Nephron (organoid): ENCODE measurements around the gene PROKR2.

Experiments used
- H3K27ac Mint-ChIP-seq, 3 experiments: 2 replicates each; pipeline ENCODE4 v1.8.0; 2020; ENCODE audit warnings: mixed read lengths in 3 of 3, mild to moderate bottlenecking in 2 of 3, moderate library complexity in 1 of 3
- H3K27me3 Mint-ChIP-seq: 2 replicates; pipeline ENCODE4 v1.8.0; 2021; ENCODE audit warnings: low read depth, mild to moderate bottlenecking, moderate library complexity, mixed read lengths
- H3K36me3 Mint-ChIP-seq: 2 replicates; pipeline ENCODE4 v1.8.0; 2020; ENCODE audit warnings: low read depth, mixed read lengths
- H3K4me1 Mint-ChIP-seq: 2 replicates; pipeline ENCODE4 v1.8.0; 2020; ENCODE audit warnings: mixed read lengths
- H3K4me3 Mint-ChIP-seq, 3 experiments: 2 replicates each; pipeline ENCODE4 v1.8.0; 2020; ENCODE audit warnings: mild to moderate bottlenecking in 3 of 3, mixed read lengths in 3 of 3, moderate library complexity in 2 of 3
- H3K9me3 Mint-ChIP-seq: 2 replicates; pipeline ENCODE4 v1.8.0; 2020; ENCODE audit warnings: mixed read lengths
- CTCF ChIP-seq, 3 experiments: fragments of 200-600 bp; sonication (generic); IDR thresholded peaks; one replicate each; pipeline ENCODE4 v1.5.0; 2021; ENCODE audit warnings: antibody characterized with exemption in 3 of 3; ENCODE audit not compliant: unreplicated experiment in 3 of 3

The PROKR2 gene

GRCh38 chr20:5272268-5272667, 44.5 kb downstream of the PROKR2 start:
- Mint-ChIP-seq H3K27me3 (peaks cover 24% of the 10 kb centered on the region), H3K36me3 (no peaks in the 10 kb centered on the region), H3K27ac (no peak overlapping the region), H3K4me1 (no peaks in the 10 kb centered on the region), H3K9me3 (peaks cover 2% of the 10 kb centered on the region), H3K4me3 (no peak overlapping the region)
- no peak for TF ChIP-seq CTCF (IDR thresholded peaks at IDR 0.05; ENCODE audit: unreplicated experiment in 3 of 3)

- H3K36me3 Mint-ChIP-seq: no peaks in the 10 kb centered on the region
- peaks cover 2% of the 10 kb centered on the region for H3K9me3 Mint-ChIP-seq
- no peak overlapping the region for H3K27ac Mint-ChIP-seq
- no peaks in the 10 kb centered on the region for H3K4me1 Mint-ChIP-seq
- H3K27me3 Mint-ChIP-seq: peaks cover 30% of the 10 kb centered on the region
- H3K4me3 Mint-ChIP-seq: no peak overlapping the region
- TF ChIP-seq CTCF (IDR thresholded peaks at IDR 0.05; ENCODE audit: unreplicated experiment in 3 of 3): no peak
Measured at GRCh38 chr20:5270603-5271002, 46.2 kb downstream of the PROKR2 start.

- Mint-ChIP-seq H3K9me3 (peaks cover 2% of the 10 kb centered on the region), H3K27me3 (peaks cover 33% of the 10 kb centered on the region), H3K4me3 (no peak overlapping the region), H3K27ac (no peak overlapping the region), H3K36me3 (no peaks in the 10 kb centered on the region), H3K4me1 (no peaks in the 10 kb centered on the region)
- no peak for TF ChIP-seq CTCF (IDR thresholded peaks at IDR 0.05; ENCODE audit: unreplicated experiment in 3 of 3)
Measured at GRCh38 chr20:5268449-5268848, 48.3 kb downstream of the PROKR2 start.

- H3K4me3 Mint-ChIP-seq: no peak overlapping the region
- H3K36me3 Mint-ChIP-seq: no peaks in the 10 kb centered on the region
- H3K27ac Mint-ChIP-seq: no peak overlapping the region
- peaks cover 2% of the 10 kb centered on the region for H3K9me3 Mint-ChIP-seq
- no peak for TF ChIP-seq CTCF (IDR thresholded peaks at IDR 0.05; ENCODE audit: unreplicated experiment in 3 of 3)
- H3K4me1 Mint-ChIP-seq: no peaks in the 10 kb centered on the region
- peaks cover 32% of the 10 kb centered on the region for H3K27me3 Mint-ChIP-seq
Measured at GRCh38 chr20:5267092-5267491, 49.7 kb downstream of the PROKR2 start.
